GM19328 (cell line): ENCODE measurements around the gene CCDC73.
"Not testable (repeated sequence)": the region's sequence is repeated elsewhere in the genome, so short reads cannot be mapped to it uniquely, and the experiment has no call there.

Experiments used
- ATAC-seq: cut with Tn5 transposase; IDR thresholded peaks from one replicate; pipeline ENCODE4 v1.9.1; 2021; ENCODE audit warnings: mild to moderate bottlenecking, moderate library complexity; ENCODE audit not compliant: unreplicated experiment

The CCDC73 gene

GRCh38 chr11:32706985-32707741, 87.3 kb downstream of the CCDC73 start:
- ATAC-seq, result peak; percentile 72

- ATAC-seq, result no peak
These were observed 89.0 kb downstream of the CCDC73 start for GRCh38 chr11:32705309-32706033.

- ATAC-seq, result no peak
These were observed 89.7 kb downstream of the CCDC73 start for GRCh38 chr11:32704775-32705174.

- ATAC-seq, result no peak
These were observed 90.2 kb downstream of the CCDC73 start for GRCh38 chr11:32704261-32704660.

GRCh38 chr11:32701616-32702015, 92.8 kb downstream of the CCDC73 start:
- no peak for ATAC-seq

GRCh38 chr11:32698579-32698978, 95.9 kb downstream of the CCDC73 start:
- ATAC-seq, result no peak

- no peak for ATAC-seq
These were observed 123.4 kb downstream of the CCDC73 start for GRCh38 chr11:32671051-32671450.

GRCh38 chr11:32659672-32660071, 134.8 kb downstream of the CCDC73 start:
- no peak for ATAC-seq

- ATAC-seq, result no peak
These were observed 135.6 kb downstream of the CCDC73 start for GRCh38 chr11:32658639-32659406.

GRCh38 chr11:32643526-32643925, 150.9 kb downstream of the CCDC73 start:
- ATAC-seq, result no peak

GRCh38 chr11:32641361-32641760, 153.1 kb downstream of the CCDC73 start:
- ATAC-seq, result no peak

- no peak for ATAC-seq
These were observed 158.6 kb downstream of the CCDC73 start for GRCh38 chr11:32635819-32636218.

- no peak for ATAC-seq
These were observed 163.6 kb downstream of the CCDC73 start for GRCh38 chr11:32630844-32631243.

- ATAC-seq, result no peak
These were observed 177.6 kb downstream of the CCDC73 start for GRCh38 chr11:32616903-32617302.

GRCh38 chr11:32615422-32615821, 179.0 kb downstream of the CCDC73 start:
- no peak for ATAC-seq

- no peak for ATAC-seq
These were observed 180.8 kb downstream of the CCDC73 start for GRCh38 chr11:32613500-32614151.

GRCh38 chr11:32610797-32611352, 183.6 kb downstream of the CCDC73 start:
- no peak for ATAC-seq

GRCh38 chr11:32608826-32609225, 185.6 kb downstream of the CCDC73 start:
- not testable (repeated sequence) for ATAC-seq

- ATAC-seq, result no peak
These were observed 188.2 kb downstream of the CCDC73 start for GRCh38 chr11:32606220-32606619.

GRCh38 chr11:32602657-32603415, 191.6 kb downstream of the CCDC73 start:
- no peak for ATAC-seq
